ENCODE results near the gene SCRN2. TPM values are rescaled to one million over a fixed set of nuclear protein-coding genes. Genes with fewer than 3 reads are reported as not detected.

Gene SCRN2
- total and polyA plus RNA-seq, 2 of the 13 experiments (the other 11 are each of a cell fraction or from before 2014, with no cell fraction given), result 21.7 to 29.5 TPM

DNA sequence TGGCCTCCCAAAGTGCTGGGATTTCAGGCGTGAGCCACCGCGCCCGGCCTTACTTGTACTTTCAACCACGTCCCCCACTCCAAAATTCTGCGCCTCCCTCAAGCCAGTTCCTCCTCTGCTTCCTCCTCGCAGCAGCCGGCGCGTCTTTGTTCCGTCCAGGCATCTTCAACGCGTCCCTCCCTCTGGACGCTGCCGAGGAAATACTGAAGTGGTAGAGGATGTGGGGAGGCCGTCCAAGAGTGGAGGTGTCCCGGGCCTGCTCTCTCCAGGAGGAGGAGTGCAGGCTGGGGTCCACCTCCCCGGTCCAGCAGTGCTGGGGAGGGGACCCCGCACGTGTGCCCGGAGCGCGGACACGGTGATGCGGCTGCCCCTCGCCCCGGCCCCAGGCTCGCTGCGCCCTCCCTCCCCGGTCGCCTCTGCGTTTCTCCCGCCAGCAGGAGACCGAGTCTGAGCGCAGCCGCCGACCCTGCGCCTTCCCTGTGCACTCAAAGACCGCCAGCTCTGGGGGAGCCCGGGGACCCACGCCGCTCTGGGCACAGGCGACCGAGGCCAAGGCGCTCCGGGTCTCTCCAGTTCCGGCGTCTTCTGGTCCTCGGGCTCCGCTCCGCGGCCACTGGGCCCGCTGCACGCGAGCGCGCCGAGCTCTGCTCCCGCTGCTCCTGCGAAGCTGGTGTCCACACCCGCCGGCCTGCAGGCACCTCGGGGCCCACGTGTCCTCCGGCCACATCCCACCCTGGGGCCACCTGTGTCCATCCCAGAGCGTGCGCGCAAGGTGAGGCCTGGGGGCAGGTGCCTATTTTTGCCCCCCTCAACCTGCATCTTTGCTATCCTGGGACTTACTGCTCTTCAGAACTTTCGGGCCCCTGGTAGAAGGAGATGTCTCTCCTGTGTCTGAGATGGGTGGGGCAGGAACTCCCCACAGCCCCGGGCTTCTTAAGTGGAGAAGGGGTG lies 51.2 kb downstream of the SCRN2 start (continued):
- no peak for TF ChIP-seq TRIM22 (IDR thresholded peaks at IDR 0.05)
- no peak for TF ChIP-seq ZFYVE20 (CRISPR knock-in tag; IDR thresholded peaks at IDR 0.05; ENCODE audit: borderline replicate concordance, low read depth)
- TF ChIP-seq HHEX (CRISPR knock-in tag; IDR thresholded peaks at IDR 0.05), result no peak
- TF ChIP-seq ZNF619 (CRISPR knock-in tag; IDR thresholded peaks at IDR 0.05), result no peak
- no peak for TF ChIP-seq ZNF510 (CRISPR knock-in tag; IDR thresholded peaks at IDR 0.05; ENCODE audit: low read depth)
- no peak for TF ChIP-seq HMG20B (CRISPR knock-in tag; conservative IDR thresholded peaks at IDR 0.05)
- TF ChIP-seq HMG20A (CRISPR knock-in tag; IDR thresholded peaks at IDR 0.05; ENCODE audit: borderline replicate concordance), result no peak
- TF ChIP-seq REPIN1 (CRISPR knock-in tag; IDR thresholded peaks at IDR 0.05; ENCODE audit: borderline replicate concordance, low read depth), result no peak
- no peak for TF ChIP-seq STAT5B (CRISPR knock-in tag; IDR thresholded peaks at IDR 0.05)
- TF ChIP-seq ZNF343 (CRISPR knock-in tag; IDR thresholded peaks at IDR 0.05), result no peak
- TF ChIP-seq NFKB2 (CRISPR knock-in tag; IDR thresholded peaks at IDR 0.05; ENCODE audit: borderline replicate concordance), result no peak
- no peak for TF ChIP-seq PITX1 (CRISPR knock-in tag; IDR thresholded peaks at IDR 0.05)
- no peak for TF ChIP-seq BCL3 (CRISPR knock-in tag; IDR thresholded peaks at IDR 0.05)
- TF ChIP-seq E2F1 (CRISPR knock-in tag; IDR thresholded peaks at IDR 0.05), result no peak
- TF ChIP-seq, protein P1, sequence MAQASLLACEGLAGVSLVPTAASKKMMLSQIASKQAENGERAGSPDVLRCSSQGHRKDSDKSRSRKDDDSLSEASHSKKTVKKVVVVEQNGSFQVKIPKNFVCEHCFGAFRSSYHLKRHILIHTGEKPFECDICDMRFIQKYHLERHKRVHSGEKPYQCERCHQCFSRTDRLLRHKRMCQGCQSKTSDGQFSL (CRISPR knock-in tag; IDR thresholded peaks at IDR 0.05), result no peak
- TF ChIP-seq NR2F2 (IDR thresholded peaks at IDR 0.05; ENCODE audit: borderline replicate concordance, low read depth), result no peak
- no peak for TF ChIP-seq PRPF4 (IDR thresholded peaks at IDR 0.05; ENCODE audit: low read depth, low read length, poor library complexity, severe bottlenecking)
- TF ChIP-seq, protein P2, sequence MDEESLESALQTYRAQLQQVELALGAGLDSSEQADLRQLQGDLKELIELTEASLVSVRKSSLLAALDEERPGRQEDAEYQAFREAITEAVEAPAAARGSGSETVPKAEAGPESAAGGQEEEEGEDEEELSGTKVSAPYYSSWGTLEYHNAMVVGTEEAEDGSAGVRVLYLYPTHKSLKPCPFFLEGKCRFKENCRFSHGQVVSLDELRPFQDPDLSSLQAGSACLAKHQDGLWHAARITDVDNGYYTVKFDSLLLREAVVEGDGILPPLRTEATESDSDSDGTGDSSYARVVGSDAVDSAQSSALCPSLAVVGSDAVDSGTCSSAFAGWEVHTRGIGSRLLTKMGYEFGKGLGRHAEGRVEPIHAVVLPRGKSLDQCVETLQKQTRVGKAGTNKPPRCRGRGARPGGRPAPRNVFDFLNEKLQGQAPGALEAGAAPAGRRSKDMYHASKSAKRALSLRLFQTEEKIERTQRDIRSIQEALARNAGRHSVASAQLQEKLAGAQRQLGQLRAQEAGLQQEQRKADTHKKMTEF (CRISPR knock-in tag; IDR thresholded peaks at IDR 0.05), result no peak
- peak; percentile 60; the same call in 1 of the 2 replicates for TF ChIP-seq GABPB1 (CRISPR knock-in tag; IDR thresholded peaks at IDR 0.05)
- no peak for TF ChIP-seq PPARG (CRISPR knock-in tag; conservative IDR thresholded peaks at IDR 0.05)
- TF ChIP-seq, protein P3, sequence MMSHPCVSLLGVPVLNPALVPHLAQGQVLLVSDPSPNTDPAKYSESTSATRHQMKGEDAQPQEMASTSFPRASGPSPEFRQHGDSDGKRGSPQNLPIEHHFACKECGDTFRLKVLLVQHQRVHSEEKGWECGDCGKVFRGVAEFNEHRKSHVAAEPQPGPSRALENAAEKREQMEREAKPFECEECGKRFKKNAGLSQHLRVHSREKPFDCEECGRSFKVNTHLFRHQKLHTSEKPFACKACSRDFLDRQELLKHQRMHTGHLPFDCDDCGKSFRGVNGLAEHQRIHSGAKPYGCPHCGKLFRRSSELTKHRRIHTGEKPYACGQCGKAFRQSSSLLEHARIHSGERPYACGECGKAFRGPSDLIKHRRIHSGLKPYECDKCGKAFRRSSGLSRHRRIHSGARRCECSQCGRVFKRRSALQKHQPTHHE (CRISPR knock-in tag; IDR thresholded peaks at IDR 0.05; ENCODE audit: borderline replicate concordance), result 0 out of 2 replicates have a peak, but pooled peaks have one; percentile 47
- no peak for TF ChIP-seq NCOA1 (CRISPR knock-in tag; IDR thresholded peaks at IDR 0.05)

Measured in HepG2 (cell line).